Brain microvascular endothelial cell (primary cell): ENCODE data around the gene LILRA5.

ENCODE experiments used
- DNase-seq: peaks from one replicate; pipeline ENCODE4 v3.0.0-alpha.2; 2020
- H3K27ac ChIP-seq: fragments of 250-450 bp; sonication (Bioruptor Pico); 2 replicates; pipeline ENCODE4 v1.5.1; 2020; ENCODE audit warnings: mild to moderate bottlenecking, moderate library complexity
- H3K27me3 ChIP-seq: fragments of 250-450 bp; sonication (Bioruptor Pico); replicated peaks from 2 replicates; pipeline ENCODE4 v1.5.1; 2020; ENCODE audit warnings: mild to moderate bottlenecking
- H3K36me3 ChIP-seq: fragments of 250-450 bp; sonication (Bioruptor Pico); replicated peaks from 2 replicates; pipeline ENCODE4 v1.5.1; 2020; ENCODE audit warnings: mild to moderate bottlenecking
- H3K4me3 ChIP-seq: 2 replicates; pipeline ENCODE4 v1.5.1; 2011; ENCODE audit warnings: low read depth, mild to moderate bottlenecking, control low read depth, low read length, moderate library complexity
- in situ Hi-C: cut with HindIII; loops from 2 replicates; pipeline ENCODE4 v1.10.0; 2017; ENCODE audit warnings: low sequenced_read_pairs, low pct_ligation_motif_present
- TF ChIP-seq, protein P1 (sequence below): IDR thresholded peaks from 2 replicates; pipeline ENCODE4 v1.5.1; 2011; ENCODE audit warnings: low read depth, mild to moderate bottlenecking, moderate library complexity, low read length, control low read depth, inconsistent platforms; ENCODE audit errors: missing control alignments

Gene LILRA5

DNA sequence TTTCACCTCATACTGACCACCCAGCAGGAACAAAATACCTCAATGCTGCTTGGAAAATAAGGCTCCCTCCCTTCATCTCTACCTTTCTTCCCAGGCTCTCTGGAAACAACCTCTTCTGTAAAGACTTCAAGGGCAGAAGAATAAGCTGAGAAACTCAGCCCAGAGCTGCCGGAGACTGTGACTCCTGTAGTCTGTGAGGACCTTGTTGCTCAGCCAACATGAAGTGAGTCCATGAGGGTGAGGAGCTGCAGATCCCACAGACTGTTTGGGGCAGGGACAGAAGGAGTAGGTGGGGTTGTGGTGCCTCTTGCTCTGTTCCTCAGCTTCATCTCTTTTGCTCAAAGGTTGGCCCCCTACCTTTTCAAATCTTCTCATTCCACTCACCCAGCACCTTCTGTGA lies 7.8 kb downstream of the LILRA5 start:
- Histone ChIP-seq H3K4me3 (no peak overlapping the region), H3K27me3 (no peaks in the 10 kb centered on the region), H3K27ac (no peak overlapping the region), H3K36me3 (no peaks in the 10 kb centered on the region)
- no peak for DNase-seq
- in situ Hi-C loops = no loop called here
- TF ChIP-seq, protein P1, sequence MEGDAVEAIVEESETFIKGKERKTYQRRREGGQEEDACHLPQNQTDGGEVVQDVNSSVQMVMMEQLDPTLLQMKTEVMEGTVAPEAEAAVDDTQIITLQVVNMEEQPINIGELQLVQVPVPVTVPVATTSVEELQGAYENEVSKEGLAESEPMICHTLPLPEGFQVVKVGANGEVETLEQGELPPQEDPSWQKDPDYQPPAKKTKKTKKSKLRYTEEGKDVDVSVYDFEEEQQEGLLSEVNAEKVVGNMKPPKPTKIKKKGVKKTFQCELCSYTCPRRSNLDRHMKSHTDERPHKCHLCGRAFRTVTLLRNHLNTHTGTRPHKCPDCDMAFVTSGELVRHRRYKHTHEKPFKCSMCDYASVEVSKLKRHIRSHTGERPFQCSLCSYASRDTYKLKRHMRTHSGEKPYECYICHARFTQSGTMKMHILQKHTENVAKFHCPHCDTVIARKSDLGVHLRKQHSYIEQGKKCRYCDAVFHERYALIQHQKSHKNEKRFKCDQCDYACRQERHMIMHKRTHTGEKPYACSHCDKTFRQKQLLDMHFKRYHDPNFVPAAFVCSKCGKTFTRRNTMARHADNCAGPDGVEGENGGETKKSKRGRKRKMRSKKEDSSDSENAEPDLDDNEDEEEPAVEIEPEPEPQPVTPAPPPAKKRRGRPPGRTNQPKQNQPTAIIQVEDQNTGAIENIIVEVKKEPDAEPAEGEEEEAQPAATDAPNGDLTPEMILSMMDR = no peak

GRCh38 chr19:54302257-54302656 lies 10.7 kb downstream of the LILRA5 start:
- TF ChIP-seq, protein P1 = no peak
- Histone ChIP-seq H3K4me3 (no peak overlapping the region), H3K36me3 (no peaks in the 10 kb centered on the region), H3K27ac (no peak overlapping the region), H3K27me3 (no peaks in the 10 kb centered on the region)
- no peak for DNase-seq
- in situ Hi-C loops = no loop called here

GRCh38 chr19:54299515-54299914 lies 13.5 kb downstream of the LILRA5 start:
- TF ChIP-seq, protein P1 = no peak
- no peak for DNase-seq
- in situ Hi-C loops = no loop called here
- Histone ChIP-seq H3K27ac (no peak overlapping the region), H3K36me3 (no peaks in the 10 kb centered on the region), H3K27me3 (no peaks in the 10 kb centered on the region), H3K4me3 (no peak overlapping the region)

DNA sequence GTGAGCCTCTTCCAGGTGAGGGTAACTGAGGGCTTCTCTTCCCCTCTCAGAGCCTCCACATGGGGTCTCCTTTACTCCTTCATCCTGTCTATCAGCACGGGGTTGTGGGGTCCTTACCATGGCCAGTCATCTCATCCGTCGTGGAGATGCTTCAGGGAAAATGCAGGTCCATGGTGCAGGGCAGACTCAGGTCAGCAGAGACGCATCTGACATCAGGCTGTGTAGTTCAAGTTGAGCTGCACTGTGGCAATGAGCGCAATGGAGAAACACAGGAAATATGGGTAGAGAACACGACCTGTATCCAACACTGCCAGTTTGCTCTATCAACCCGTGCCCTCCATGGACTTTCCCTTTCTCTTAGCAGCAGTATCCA lies 13.9 kb downstream of the LILRA5 start:
- H3K27me3 ChIP-seq = no peaks in the 10 kb centered on the region
- no peaks in the 10 kb centered on the region for H3K36me3 ChIP-seq
- TF ChIP-seq, protein P1 = no peak
- no peak overlapping the region for H3K4me3 ChIP-seq
- H3K27ac ChIP-seq = no peak overlapping the region
- in situ Hi-C loops = no loop called here
- DNase-seq = no peak

DNA sequence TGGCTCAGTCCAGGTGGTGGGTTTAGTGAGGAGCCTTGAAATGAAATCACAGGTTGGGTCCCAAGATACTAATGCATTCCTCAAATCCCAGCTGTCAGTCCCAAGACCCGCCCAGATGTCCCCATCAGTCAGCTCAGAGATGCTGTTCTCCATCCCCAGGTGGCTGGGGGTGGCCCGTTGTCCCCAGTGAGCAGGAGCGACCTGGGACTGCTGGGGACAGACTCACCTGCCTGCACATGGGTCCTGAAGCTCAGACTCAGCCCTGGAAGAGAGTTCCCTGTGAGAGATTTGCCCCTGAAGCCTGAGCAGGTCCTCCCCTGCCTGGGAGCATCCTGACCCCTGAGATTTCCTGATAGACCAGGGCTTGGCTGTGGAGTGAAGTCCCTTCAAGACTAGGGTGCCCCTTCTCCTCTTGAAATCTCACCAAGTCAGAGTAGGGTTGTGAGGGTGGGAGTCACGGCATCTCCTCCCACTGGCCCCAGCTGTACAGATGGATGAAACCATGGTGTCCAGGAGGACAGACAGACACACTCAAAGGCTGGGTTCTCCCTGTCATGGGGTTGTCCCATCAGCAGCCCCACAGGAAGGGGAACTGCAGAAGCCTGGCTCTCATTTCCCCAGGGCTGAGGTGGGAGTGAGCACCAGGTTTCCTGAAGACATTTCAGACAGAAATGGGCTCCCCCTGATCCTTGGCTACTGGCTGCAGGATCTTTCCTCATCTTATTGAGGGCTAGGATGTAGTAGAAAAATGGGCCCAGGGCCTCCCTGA lies 14.4 kb downstream of the LILRA5 start:
- Histone ChIP-seq H3K36me3 (no peaks in the 10 kb centered on the region), H3K4me3 (no peak overlapping the region), H3K27ac (no peak overlapping the region), H3K27me3 (no peaks in the 10 kb centered on the region)
- in situ Hi-C loops = no loop called here
- no peak for DNase-seq
- TF ChIP-seq, protein P1 = no peak
